Urothelium cell line (cell line): ENCODE data around the gene PPP4R3B.
"Not testable (repeated sequence)": the region's sequence is repeated elsewhere in the genome, so short reads cannot be mapped to it uniquely, and the experiment has no call there.

ENCODE experiments used
- DNase-seq: peaks from one replicate; pipeline ENCODE4 v3.0.0; 2011; ENCODE audit warnings: low spot score, mixed read lengths
- FAIRE-seq: peaks from 2 replicates; lab custom pipeline; 2011; peaks lifted over from hg19 to GRCh38; lab: Jason Lieb, UNC

The PPP4R3B gene

DNA sequence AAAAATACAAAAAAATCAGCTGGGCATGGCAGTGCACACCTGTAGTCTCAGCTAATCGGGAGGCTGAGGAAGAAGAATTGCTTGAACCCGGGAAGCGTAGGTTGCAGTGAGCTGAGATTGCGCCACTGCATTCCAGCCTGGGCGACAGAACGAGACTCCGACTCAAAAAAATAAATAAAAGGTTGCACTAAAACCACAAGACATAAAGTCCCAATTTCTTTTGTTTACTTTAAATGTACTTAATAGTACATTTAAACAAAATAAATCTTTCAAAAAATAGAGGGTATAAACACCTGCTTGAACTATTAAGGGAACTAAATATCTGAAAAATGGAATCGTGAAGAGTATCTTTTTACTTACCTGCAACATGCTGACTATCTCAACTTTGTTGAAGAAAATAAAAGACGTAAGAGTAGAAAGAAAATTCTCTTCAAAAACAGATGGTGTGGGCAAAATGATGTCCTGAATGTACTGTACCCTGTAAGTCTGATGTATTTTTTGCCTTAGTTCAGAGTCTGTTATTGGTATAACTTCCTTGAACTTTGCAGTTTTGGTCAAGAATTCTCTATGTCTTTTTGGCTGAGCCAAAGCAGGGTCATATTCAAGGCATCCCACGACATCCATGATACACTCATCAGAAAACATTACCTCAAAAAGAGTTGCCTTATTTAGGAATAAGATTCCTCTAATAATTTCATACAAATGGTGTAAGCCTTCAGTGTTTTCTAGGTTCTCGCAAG lies 19.2 kb downstream of the PPP4R3B start:
- FAIRE-seq (no peak), DNase-seq (no peak)

GRCh38 chr2:55596795-55597194 lies 20.6 kb downstream of the PPP4R3B start:
- DNase-seq, FAIRE-seq: not testable (repeated sequence)

DNA sequence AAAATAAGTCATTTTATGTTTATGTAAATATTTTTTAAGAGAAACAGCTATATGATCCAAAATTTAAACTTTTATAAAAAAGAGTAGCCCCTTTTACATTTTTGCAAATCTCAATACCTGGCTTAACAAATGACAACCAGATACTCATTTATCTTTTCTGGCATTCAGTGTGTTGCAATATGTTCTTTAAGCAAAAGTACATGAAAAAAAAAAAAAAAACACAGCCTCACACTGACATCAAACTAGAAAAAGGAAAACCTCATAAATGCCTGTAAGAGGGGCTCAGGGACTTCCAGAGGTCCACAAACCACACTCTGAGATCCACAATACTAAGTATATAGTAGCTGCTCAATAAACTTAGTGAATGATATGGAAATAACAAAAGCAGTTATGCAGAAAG lies 21.9 kb downstream of the PPP4R3B start:
- no peak for FAIRE-seq
- no peak for DNase-seq

- DNase-seq (no peak), FAIRE-seq (no peak)
Measured at GRCh38 chr2:55592130-55592529, 25.3 kb downstream of the PPP4R3B start.

DNA sequence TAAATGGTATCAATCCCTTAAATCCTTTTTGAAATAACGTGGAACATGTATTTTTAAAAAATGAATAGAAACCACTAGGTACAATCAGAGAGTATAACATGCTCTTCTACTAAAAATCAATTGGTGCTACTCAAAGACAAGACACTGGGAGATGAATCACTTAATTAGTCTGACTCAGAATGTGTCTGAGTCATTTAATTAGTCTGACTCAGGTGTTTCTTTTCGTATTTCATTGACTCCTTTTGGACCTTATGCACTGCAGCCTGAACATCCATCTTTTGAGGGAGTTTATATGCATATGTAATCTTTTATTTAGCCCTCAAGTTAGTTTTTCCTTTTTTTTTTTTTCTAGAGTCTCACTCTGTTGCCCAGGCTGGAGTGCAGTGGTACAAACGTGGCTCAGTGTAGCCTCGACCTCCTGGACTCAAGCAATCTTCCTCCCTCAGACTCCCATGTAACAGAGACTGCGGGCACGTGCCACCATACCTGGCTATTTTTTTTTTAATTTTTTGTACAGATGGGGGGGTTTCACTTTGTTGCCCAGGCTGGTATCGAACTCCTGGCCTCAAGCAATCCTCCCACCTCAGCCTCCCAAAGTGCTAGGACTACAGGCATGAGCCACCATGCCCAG lies 26.5 kb downstream of the PPP4R3B start:
- peak; percentile 29 for DNase-seq
- no peak for FAIRE-seq

DNA sequence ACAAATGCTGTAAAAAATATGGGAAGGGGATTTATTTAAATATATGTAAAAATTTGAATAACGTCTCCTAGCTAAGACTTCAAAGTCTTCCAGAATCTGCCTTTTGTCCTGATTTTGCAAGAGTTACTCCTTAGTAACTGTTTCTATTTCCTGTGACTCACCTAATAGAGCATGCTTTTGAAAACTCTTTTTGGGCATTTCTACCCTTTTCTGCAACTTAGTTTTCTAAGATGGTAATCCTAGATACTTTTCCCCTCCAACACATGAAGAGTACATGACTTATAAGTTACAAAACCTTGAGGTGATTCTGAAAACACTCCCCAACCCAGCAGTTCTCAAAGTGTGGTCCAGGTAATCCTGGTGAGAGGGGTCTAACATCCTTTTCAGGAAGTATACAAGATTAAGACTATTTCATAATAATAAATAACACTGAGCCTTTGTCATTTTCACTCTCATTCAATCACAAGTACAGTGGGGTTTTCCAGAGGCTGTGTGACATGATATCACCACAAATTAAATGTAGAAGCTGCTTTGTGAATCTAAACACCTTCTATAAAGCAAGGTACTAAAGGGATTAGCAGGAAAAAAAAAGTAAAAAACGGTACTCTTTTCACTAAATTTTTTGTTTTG lies 31.9 kb downstream of the PPP4R3B start:
- FAIRE-seq (no peak), DNase-seq (no peak)

GRCh38 chr2:55581874-55582547 lies 35.4 kb downstream of the PPP4R3B start:
- FAIRE-seq (no peak), DNase-seq (no peak)

DNA sequence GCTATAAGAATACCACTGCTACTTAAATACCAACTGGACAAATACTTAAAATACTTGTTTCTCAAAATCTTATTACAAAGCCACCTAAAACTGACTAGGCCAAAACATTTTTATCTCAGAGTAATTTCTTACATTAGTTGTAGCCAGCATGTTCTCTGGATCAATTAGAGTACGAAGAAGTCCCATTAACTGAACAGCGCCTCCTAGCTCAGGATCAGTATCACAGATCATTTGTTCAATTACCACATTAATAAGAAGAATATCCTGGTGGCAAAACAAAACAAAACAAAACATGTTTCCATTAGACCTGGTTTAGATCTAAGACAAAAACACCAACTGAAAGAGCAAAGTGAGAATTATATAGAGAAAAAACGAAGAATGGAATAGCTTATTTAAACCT lies 36.0 kb downstream of the PPP4R3B start:
- no peak for FAIRE-seq
- DNase-seq, result no peak

- not testable (repeated sequence) for DNase-seq, FAIRE-seq
Measured at GRCh38 chr2:55569002-55569401, 48.4 kb downstream of the PPP4R3B start.

- FAIRE-seq, result no peak
- no peak for DNase-seq
Measured at GRCh38 chr2:55567298-55567697, 50.1 kb downstream of the PPP4R3B start.

GRCh38 chr2:55565613-55566012 lies 51.8 kb downstream of the PPP4R3B start:
- FAIRE-seq (no peak), DNase-seq (no peak)

- DNase-seq (no peak), FAIRE-seq (no peak)
Measured at GRCh38 chr2:55560855-55561254, 56.6 kb downstream of the PPP4R3B start.

DNA sequence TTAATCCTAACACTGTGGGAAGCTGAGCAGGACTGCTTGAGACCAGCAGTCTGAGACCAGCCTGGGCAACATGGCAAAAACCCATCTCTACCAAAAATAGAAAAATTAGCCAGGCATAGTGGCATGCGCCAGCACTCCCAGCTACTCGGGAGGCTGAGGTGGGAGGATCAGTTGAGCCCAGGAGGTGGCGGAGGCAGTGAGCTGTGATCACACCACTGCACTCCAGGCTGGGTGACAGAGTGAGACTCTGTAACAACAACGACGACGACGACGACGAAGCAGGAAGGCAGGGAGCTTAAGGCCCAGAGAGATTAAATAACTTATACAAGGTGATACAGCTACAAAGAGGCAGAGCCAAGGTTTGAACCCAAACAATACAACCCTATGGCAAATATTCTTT lies 60.6 kb downstream of the PPP4R3B start:
- no peak for DNase-seq
- no peak for FAIRE-seq

DNA sequence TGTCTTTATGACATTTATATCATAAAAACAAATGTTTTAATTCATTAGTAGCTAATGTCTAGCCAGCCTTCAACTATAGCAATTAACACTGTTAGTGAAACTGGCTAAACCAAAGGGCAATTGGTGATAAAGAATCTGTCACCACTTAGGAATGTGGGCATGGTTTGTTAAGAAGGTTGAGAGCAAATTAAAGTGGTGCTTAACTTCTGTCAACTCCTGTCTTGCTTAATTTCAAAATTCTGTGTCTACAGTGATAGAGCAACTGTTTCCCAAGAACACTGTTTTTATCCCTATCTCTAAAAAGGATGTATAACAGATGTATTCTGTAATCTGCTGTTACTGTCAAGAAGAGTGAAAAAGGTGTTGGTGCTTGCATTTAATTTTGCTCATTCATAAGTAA lies 61.4 kb downstream of the PPP4R3B start:
- DNase-seq, result no peak

GRCh38 chr2:55553321-55553720 lies 64.1 kb downstream of the PPP4R3B start:
- DNase-seq (no peak), FAIRE-seq (no peak)

More for the DNA sequence above, 61.4 kb downstream of the PPP4R3B start:
- no peak for FAIRE-seq

DNA sequence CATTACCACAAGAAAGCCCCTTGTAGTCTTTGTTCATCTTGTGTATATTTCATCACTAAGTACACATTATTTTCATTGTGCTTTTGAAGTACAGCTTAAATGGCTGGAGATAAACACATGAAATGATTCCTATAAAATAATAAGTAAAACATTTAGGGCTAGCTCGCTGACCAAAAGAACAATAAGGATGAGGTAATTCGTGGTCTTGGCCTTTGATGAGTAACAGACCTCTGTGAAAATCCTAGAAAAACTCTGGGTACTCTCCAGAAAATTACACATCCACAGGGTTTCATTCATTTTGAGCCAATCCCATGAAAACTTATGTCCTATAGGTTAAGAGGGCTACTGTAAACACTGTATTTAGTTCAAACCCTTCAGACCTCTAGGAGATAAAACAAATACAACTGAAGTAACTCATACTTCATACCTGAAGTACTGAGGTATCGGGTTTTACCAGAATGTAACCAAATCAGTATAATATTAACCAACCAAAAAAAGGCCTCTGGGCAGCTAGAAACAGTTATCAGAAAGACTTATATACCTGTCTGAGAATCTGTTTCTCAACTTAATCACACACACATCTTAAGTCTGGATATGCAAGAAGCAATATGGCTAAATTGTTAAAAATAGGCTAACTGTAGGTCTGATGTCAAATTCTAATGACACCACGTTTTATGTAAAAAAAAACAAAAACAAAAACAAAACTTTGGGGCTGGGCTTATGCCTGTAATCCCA lies 66.9 kb downstream of the PPP4R3B start:
- FAIRE-seq (no peak), DNase-seq (no peak)

DNA sequence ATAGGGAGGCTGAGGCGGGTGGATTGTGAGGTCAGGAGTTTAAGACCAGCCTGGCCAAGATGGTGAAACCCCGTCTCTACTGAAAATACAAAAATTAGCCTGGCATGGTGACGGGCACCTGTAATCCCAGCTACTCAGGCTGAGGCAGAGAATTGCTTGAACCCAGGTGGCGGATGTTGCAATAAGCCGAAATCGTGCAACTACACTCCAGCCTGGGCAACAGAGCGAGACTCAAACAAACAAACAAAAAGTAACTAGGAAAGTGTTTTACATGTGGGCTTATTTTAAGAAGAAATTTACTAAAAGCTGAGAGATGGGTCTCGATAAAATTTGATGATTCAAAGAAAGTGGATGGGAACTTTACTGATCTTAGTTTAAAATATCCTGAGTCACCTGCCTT lies 69.7 kb downstream of the PPP4R3B start:
- FAIRE-seq, DNase-seq: not testable (repeated sequence)

DNA sequence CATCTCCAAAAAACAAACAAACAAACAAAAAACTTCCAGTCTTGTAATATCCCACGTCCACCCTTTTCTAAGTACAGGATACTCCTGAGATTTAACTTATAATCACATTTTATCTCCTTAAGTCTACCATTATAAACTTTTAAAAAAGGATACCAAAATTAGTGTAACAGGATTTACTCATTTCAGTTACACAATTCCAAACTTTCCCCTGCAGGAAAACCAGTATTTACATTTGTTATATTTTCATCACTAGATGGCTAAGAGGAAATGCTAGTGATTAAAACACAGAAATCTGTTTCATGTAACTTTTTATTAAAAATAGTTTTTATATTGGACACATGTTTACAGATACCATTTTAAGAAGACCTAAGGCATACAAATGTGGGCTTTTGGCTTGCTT lies 70.4 kb downstream of the PPP4R3B start:
- DNase-seq, result no peak
- FAIRE-seq, result no peak

- DNase-seq (no peak), FAIRE-seq (no peak)
Measured at GRCh38 chr2:55530539-55531081, 86.8 kb downstream of the PPP4R3B start.

- FAIRE-seq, result no peak
- DNase-seq, result no peak
Measured at GRCh38 chr2:55526174-55526573, 91.2 kb downstream of the PPP4R3B start.
